Hematopoietic multipotent progenitor cell treated with erythropoietin and hydrocortisone succinate and interleukin-3 and kit ligand, for 8 days (in vitro differentiated cells): ENCODE data around the gene SF3A1.
"Not testable (repeated sequence)": the region's sequence is repeated elsewhere in the genome, so short reads cannot be mapped to it uniquely, and the experiment has no call there.

ENCODE experiments used
- DNase-seq: peaks from one replicate; pipeline ENCODE4 v3.0.0-alpha.2; 2015

The SF3A1 gene

GRCh38 chr22:30356449-30357235 lies at the start of gene SF3A1, which contains the start of gene CCDC157:
Gene SF3A1, minus strand, starts transcription at chr22:30356894. Its CDS starts 102 bp downstream, at chr22:30356792.
Gene CCDC157, plus strand, starts transcription at chr22:30357007. Its CDS starts 8,994 bp downstream, at chr22:30366001.
- DNase-seq: peak; percentile 91

GRCh38 chr22:30406400-30406799 lies 49.7 kb upstream of the SF3A1 start:
- DNase-seq: no peak

- no peak for DNase-seq
Observed at GRCh38 chr22:30405731-30406130, 49.0 kb upstream of the SF3A1 start.

GRCh38 chr22:30404307-30404706 lies 47.6 kb upstream of the SF3A1 start:
- no peak for DNase-seq

GRCh38 chr22:30402766-30403104 lies 46.0 kb upstream of the SF3A1 start:
- DNase-seq: not testable (repeated sequence)

- peak; percentile 71 for DNase-seq
Observed at GRCh38 chr22:30402028-30402765, 45.5 kb upstream of the SF3A1 start.

- DNase-seq: not testable (repeated sequence)
Observed at GRCh38 chr22:30401024-30401423, 44.3 kb upstream of the SF3A1 start.

GRCh38 chr22:30400159-30400558 lies 43.5 kb upstream of the SF3A1 start:
- DNase-seq: no peak

- DNase-seq: no peak
Observed at GRCh38 chr22:30399718-30400117, 43.0 kb upstream of the SF3A1 start.

- DNase-seq: peak; percentile 94
Observed at GRCh38 chr22:30398685-30399680, 42.3 kb upstream of the SF3A1 start.

- DNase-seq: peak; percentile 81
Observed at GRCh38 chr22:30397656-30398635, 41.3 kb upstream of the SF3A1 start.

GRCh38 chr22:30396871-30397655 lies 40.4 kb upstream of the SF3A1 start, which contains the start of gene SEC14L2:
Gene SEC14L2, plus strand, starts transcription at chr22:30397018. Its CDS starts 99 bp downstream, at chr22:30397117.
- DNase-seq: peak; percentile 80

GRCh38 chr22:30393885-30394284 lies 37.2 kb upstream of the SF3A1 start:
- DNase-seq: no peak

GRCh38 chr22:30393322-30393680 lies 36.6 kb upstream of the SF3A1 start:
- no peak for DNase-seq

- no peak for DNase-seq
Observed at GRCh38 chr22:30392661-30393321, 36.1 kb upstream of the SF3A1 start.

- DNase-seq: peak; percentile 94
Observed at GRCh38 chr22:30390974-30391691, 34.4 kb upstream of the SF3A1 start.

GRCh38 chr22:30386960-30387827 lies 30.5 kb upstream of the SF3A1 start, which contains the start of gene RNF215:
Gene RNF215, minus strand, starts transcription at chr22:30387411. Its CDS starts 98 bp downstream, at chr22:30387313.
- DNase-seq: peak; percentile 76

- no peak for DNase-seq
Observed at GRCh38 chr22:30386608-30386959, 29.9 kb upstream of the SF3A1 start.
